ENCODE data around the gene RBM38.

DNA sequence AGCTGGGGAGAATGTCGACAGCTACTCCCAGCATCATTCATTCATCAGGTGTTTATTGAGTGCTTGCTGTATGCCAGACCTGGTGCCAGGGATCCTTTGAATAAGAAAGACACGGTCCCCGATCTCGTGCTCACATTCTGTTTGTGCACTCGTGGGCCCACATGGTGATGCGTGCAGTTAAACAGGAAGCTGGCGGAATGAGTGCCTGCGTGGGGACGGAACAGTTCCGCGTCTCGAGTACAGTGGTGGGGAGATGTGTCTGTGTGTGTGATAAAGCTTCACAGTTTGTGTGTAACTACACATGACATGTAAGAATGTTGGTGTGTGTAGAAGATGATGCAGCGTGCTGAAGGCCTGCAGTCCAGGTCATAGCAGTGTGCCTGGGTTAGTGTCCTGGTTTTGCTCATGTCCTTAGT is 6.5 kb downstream of the RBM38 start:
- TF ChIP-seq EZH2 (IDR thresholded peaks at IDR 0.05) (no peak), POLR2AphosphoS5 (IDR thresholded peaks at IDR 0.05; ENCODE audit: borderline replicate concordance, low read depth, low read length) (no peak)

All from SK-N-MC (cell line).